Neural cell (in vitro differentiated cells): ENCODE measurements around the gene GRM1. TPM values are rescaled to one million over a fixed set of nuclear protein-coding genes. Genes with fewer than 3 reads are reported as not detected.
A peak's percentile ranks its signal among the peaks of the same experiment; 100 is the strongest.

Source experiments
- H2AFZ ChIP-seq: fragments of 200-600, 300-800 bp; sonication (generic), shearing (Covaris generic); 2 replicates; pipeline ENCODE4 v1.6.0; 2014; ENCODE audit warnings: low read depth, mild to moderate bottlenecking, antibody characterized with exemption, low read length, moderate library complexity
- H3F3A ChIP-seq: fragments of 200-600 bp; shearing (Covaris generic); 2 replicates; pipeline ENCODE4 v1.6.1; 2016; ENCODE audit warnings: mild to moderate bottlenecking, moderate library complexity, mixed read lengths, antibody characterized with exemption, low read length; ENCODE audit not compliant: insufficient read depth, poor library complexity, severe bottlenecking
- H3K27ac ChIP-seq: fragments of 200-600, 300-800 bp; sonication (generic), shearing (Covaris generic); 2 replicates; pipeline ENCODE4 v1.5.1; 2014; ENCODE audit warnings: mild to moderate bottlenecking, low read length, moderate library complexity
- H3K27me3 ChIP-seq: fragments of 300-800, 200-600 bp; sonication (generic), shearing (Covaris generic); 2 replicates; pipeline ENCODE4 v1.6.0; 2014; ENCODE audit warnings: mild to moderate bottlenecking, low read depth, low read length, moderate library complexity; ENCODE audit not compliant: insufficient read depth
- H3K36me3 ChIP-seq: fragments of 300-800, 200-600 bp; sonication (generic), shearing (Covaris generic); 2 replicates; pipeline ENCODE4 v1.5.1; 2014; ENCODE audit warnings: mild to moderate bottlenecking, antibody characterized with exemption, low read length, moderate library complexity; ENCODE audit not compliant: insufficient read depth
- H3K4me2 ChIP-seq: fragments of 300-800, 200-600 bp; sonication (generic), shearing (Covaris generic); 2 replicates; pipeline ENCODE4 v1.6.0; 2014; ENCODE audit warnings: mild to moderate bottlenecking, low read length
- H3K4me3 ChIP-seq: fragments of 300-800, 200-600 bp; sonication (generic), shearing (Covaris generic); 2 replicates; pipeline ENCODE4 v1.5.1; 2014; ENCODE audit warnings: mild to moderate bottlenecking, low read length, moderate library complexity
- H3K79me2 ChIP-seq: fragments of 200-600 bp; shearing (Covaris generic); replicated peaks from 2 replicates; pipeline ENCODE4 v1.6.0; 2014; ENCODE audit warnings: mild to moderate bottlenecking, low read length, moderate library complexity; ENCODE audit not compliant: insufficient read depth
- H3K9ac ChIP-seq: fragments of 300-800, 200-600 bp; sonication (generic), shearing (Covaris generic); 2 replicates; pipeline ENCODE4 v1.6.1; 2016; ENCODE audit warnings: mild to moderate bottlenecking, low read length, mixed read lengths
- H3K9me2 ChIP-seq: fragments of 200-600 bp; shearing (Covaris generic); 2 replicates; pipeline ENCODE4 v1.6.1; 2016; ENCODE audit warnings: mild to moderate bottlenecking, low read length, mixed read lengths; ENCODE audit not compliant: insufficient read depth
- H3K9me3 ChIP-seq: fragments of 200-600, 300-800 bp; sonication (generic), shearing (Covaris generic); 2 replicates; pipeline ENCODE4 v1.6.1; 2016; ENCODE audit warnings: mild to moderate bottlenecking, mixed run types, low read length, moderate library complexity, mixed read lengths
- H4K20me1 ChIP-seq: fragments of 200-600 bp; shearing (Covaris generic); 2 replicates; pipeline ENCODE4 v1.6.1; 2016; ENCODE audit warnings: mild to moderate bottlenecking, mixed run types; ENCODE audit not compliant: insufficient read depth
- CTCF ChIP-seq: fragments of 450-650 bp; IDR thresholded peaks from 2 replicates; pipeline ENCODE4 v1.5.1; 2014; ENCODE audit warnings: antibody characterized with exemption, mild to moderate bottlenecking, moderate library complexity; ENCODE audit not compliant: poor library complexity, severe bottlenecking
- EP300 ChIP-seq: fragments of 450-650 bp; conservative IDR thresholded peaks from 2 replicates; pipeline ENCODE4 v1.6.1; 2014; ENCODE audit warnings: antibody characterized with exemption, mild to moderate bottlenecking, moderate library complexity; ENCODE audit not compliant: poor library complexity, severe bottlenecking
- EZH2 ChIP-seq: fragments of 200-600, 300-800 bp; shearing (Covaris generic), sonication (generic); IDR thresholded peaks from 2 replicates; pipeline ENCODE4 v1.6.1; 2014; ENCODE audit warnings: antibody characterized with exemption, low read length, borderline replicate concordance, mild to moderate bottlenecking; ENCODE audit not compliant: insufficient read depth, poor library complexity, severe bottlenecking
- MXI1 ChIP-seq: fragments of 450-650 bp; conservative IDR thresholded peaks from 2 replicates; pipeline ENCODE4 v1.6.1; 2014; ENCODE audit warnings: antibody characterized with exemption, mild to moderate bottlenecking; ENCODE audit not compliant: poor library complexity, severe bottlenecking
- POLR2AphosphoS5 ChIP-seq: IDR thresholded peaks from 2 replicates; pipeline ENCODE4 v1.6.1; 2012
- REST ChIP-seq: IDR thresholded peaks from 2 replicates; pipeline ENCODE4 v1.6.1; 2012; ENCODE audit warnings: borderline replicate concordance
- SMC3 ChIP-seq: fragments of 450-650 bp; conservative IDR thresholded peaks from 2 replicates; pipeline ENCODE4 v1.6.1; 2014; ENCODE audit warnings: antibody characterized with exemption, mild to moderate bottlenecking, moderate library complexity; ENCODE audit not compliant: poor library complexity
- TAF1 ChIP-seq: IDR thresholded peaks from 2 replicates; pipeline ENCODE4 v1.6.1; 2012; ENCODE audit warnings: low read depth
- polyA plus RNA-seq: library from polyadenylated mRNA; depleted of rRNA; stranded (reverse); fragments of >200 nt; gene quantifications from 2 replicates; pipeline ENCODE4 v1.2.3, GENCODE V29; 2014

GRM1 gene
- polyA plus RNA-seq, 1 donor from 2014 or later, result 2.9 TPM

GRCh38 chr6:146191166-146191565 is 162.3 kb downstream of the GRM1 start:
- H3K27ac ChIP-seq, result peak overlapping the region; percentile 66
- H3K4me3 ChIP-seq, result no peak overlapping the region
- peak overlapping the region; percentile 6 for H3K9ac ChIP-seq
- no peaks in the 10 kb centered on the region for H3K27me3 ChIP-seq
- no peaks in the 10 kb centered on the region for H3K36me3 ChIP-seq
- no peaks in the 10 kb centered on the region for H3K9me2 ChIP-seq
- H3K9me3 ChIP-seq, result no peaks in the 10 kb centered on the region
- H3K4me2 ChIP-seq, result peak overlapping the region; percentile 14
- peak overlapping the region; percentile 6 for H2AFZ ChIP-seq
- no peaks in the 10 kb centered on the region for H3F3A ChIP-seq
- no peaks in the 10 kb centered on the region for H4K20me1 ChIP-seq
- no peaks in the 10 kb centered on the region for H3K79me2 ChIP-seq
- TF ChIP-seq SMC3 (no peak), EZH2 (no peak), EP300 (no peak), REST (no peak), MXI1 (no peak), POLR2AphosphoS5 (no peak), CTCF (no peak), TAF1 (no peak)

- H4K20me1 ChIP-seq, result no peaks in the 10 kb centered on the region
- no peaks in the 10 kb centered on the region for H3K27me3 ChIP-seq
- H3K9me3 ChIP-seq, result no peaks in the 10 kb centered on the region
- no peaks in the 10 kb centered on the region for H3K36me3 ChIP-seq
- peak overlapping the region; percentile 6 for H3K9ac ChIP-seq
- H3K79me2 ChIP-seq, result no peaks in the 10 kb centered on the region
- no peak for TF ChIP-seq EZH2
- peak; percentile 53 for TF ChIP-seq REST
- no peak for TF ChIP-seq POLR2AphosphoS5
- peak; percentile 92 for TF ChIP-seq EP300
- H2AFZ ChIP-seq, result peak overlapping the region; percentile 6
- H3K9me2 ChIP-seq, result no peaks in the 10 kb centered on the region
- H3K4me2 ChIP-seq, result peak overlapping the region; percentile 14
- H3F3A ChIP-seq, result no peaks in the 10 kb centered on the region
- H3K4me3 ChIP-seq, result no peak overlapping the region
- H3K27ac ChIP-seq, result peak overlapping the region; percentile 66
These were observed 162.8 kb downstream of the GRM1 start for GRCh38 chr6:146191612-146192011.
